ENCODE measurements around the gene SCN9A. TPM values are rescaled to one million over a fixed set of nuclear protein-coding genes. Genes with fewer than 3 reads are reported as not detected.

SCN9A gene
- total RNA-seq, 1 donor from 2014 or later, result 5.5 TPM

- no peak for TF ChIP-seq CTCF (IDR thresholded peaks at IDR 0.05)
- intact Hi-C loops (cut with DNase I), result no loop called here
- H3K36me3 ChIP-seq, result no peaks in the 10 kb centered on the region
- no peaks in the 10 kb centered on the region for H3K27me3 ChIP-seq
- H3K4me1 ChIP-seq, result peaks cover 0 to 4% of the 10 kb centered on the region in 2 donors
- no peak overlapping the region for H3K27ac ChIP-seq
- H3K9me3 ChIP-seq, result no peaks in the 10 kb centered on the region
- H3K4me3 ChIP-seq, result no peak overlapping the region
- DNase-seq (ENCODE audit: low spot score in 2 of 2), result no peak
Observed at GRCh38 chr2:166373951-166374350, 1.8 kb downstream of the SCN9A start.

GRCh38 chr2:166373539-166373938 lies 2.2 kb downstream of the SCN9A start:
- H3K9me3 ChIP-seq, result no peaks in the 10 kb centered on the region
- no peaks in the 10 kb centered on the region for H3K36me3 ChIP-seq
- no peaks in the 10 kb centered on the region for H3K27me3 ChIP-seq
- H3K4me3 ChIP-seq, result no peak overlapping the region
- DNase-seq (ENCODE audit: low spot score in 2 of 2), result no peak
- intact Hi-C loops (cut with DNase I), result no loop called here
- H3K4me1 ChIP-seq, result peaks cover 0 to 4% of the 10 kb centered on the region in 2 donors
- TF ChIP-seq CTCF (IDR thresholded peaks at IDR 0.05), result no peak
- H3K27ac ChIP-seq, result no peak overlapping the region

GRCh38 chr2:166373105-166373504 lies 2.6 kb downstream of the SCN9A start:
- no peak for TF ChIP-seq CTCF (IDR thresholded peaks at IDR 0.05)
- H3K36me3 ChIP-seq, result no peaks in the 10 kb centered on the region
- DNase-seq (ENCODE audit: low spot score in 2 of 2), result no peak
- intact Hi-C loops (cut with DNase I), result no loop called here
- no peak overlapping the region for H3K4me3 ChIP-seq
- H3K27ac ChIP-seq, result no peak overlapping the region
- H3K9me3 ChIP-seq, result no peaks in the 10 kb centered on the region
- H3K27me3 ChIP-seq, result no peaks in the 10 kb centered on the region
- peaks cover 0 to 4% of the 10 kb centered on the region in 2 donors for H3K4me1 ChIP-seq

- intact Hi-C loops (cut with DNase I), result no loop called here
- TF ChIP-seq CTCF (IDR thresholded peaks at IDR 0.05), result no peak
Observed at GRCh38 chr2:166372046-166372445, 3.7 kb downstream of the SCN9A start.

GRCh38 chr2:166365803-166366420 lies 9.8 kb downstream of the SCN9A start:
- H3K36me3 ChIP-seq, result no peaks in the 10 kb centered on the region
- intact Hi-C loops (cut with DNase I), result no loop called here
- H3K27ac ChIP-seq, result no peak overlapping the region
- no peaks in the 10 kb centered on the region for H3K27me3 ChIP-seq
- TF ChIP-seq CTCF (IDR thresholded peaks at IDR 0.05), result no peak
- H3K9me3 ChIP-seq, result no peaks in the 10 kb centered on the region
- DNase-seq (ENCODE audit: low spot score in 2 of 2), result no peak
- no peaks in the 10 kb centered on the region for H3K4me1 ChIP-seq
- no peak overlapping the region for H3K4me3 ChIP-seq

More at GRCh38 chr2:166372046-166372445, 3.7 kb downstream of the SCN9A start:
- peaks cover 0 to 4% of the 10 kb centered on the region in 2 donors for H3K4me1 ChIP-seq
- no peaks in the 10 kb centered on the region for H3K9me3 ChIP-seq
- H3K27ac ChIP-seq, result no peak overlapping the region
- H3K4me3 ChIP-seq, result no peak overlapping the region
- H3K27me3 ChIP-seq, result no peaks in the 10 kb centered on the region
- DNase-seq (ENCODE audit: low spot score in 2 of 2), result no peak
- H3K36me3 ChIP-seq, result no peaks in the 10 kb centered on the region

GRCh38 chr2:166365239-166365638 lies 10.5 kb downstream of the SCN9A start:
- no peak for TF ChIP-seq CTCF (IDR thresholded peaks at IDR 0.05)
- Histone ChIP-seq H3K9me3 (no peaks in the 10 kb centered on the region), H3K36me3 (no peaks in the 10 kb centered on the region), H3K27ac (no peak overlapping the region), H3K4me1 (no peaks in the 10 kb centered on the region), H3K4me3 (no peak overlapping the region), H3K27me3 (no peaks in the 10 kb centered on the region)
- DNase-seq (ENCODE audit: low spot score in 2 of 2), result no peak
- intact Hi-C loops (cut with DNase I), result no loop called here

Data from ascending aorta (tissue), 2 donors.